Thoracic aorta (tissue), 2 donors: ENCODE measurements around the gene CAND2. TPM values are rescaled to one million over a fixed set of nuclear protein-coding genes. Genes with fewer than 3 reads are reported as not detected.
"Not testable (repeated sequence)": the region's sequence is repeated elsewhere in the genome, so short reads cannot be mapped to it uniquely, and the experiment has no call there.

Source experiments
- ATAC-seq: fragments of 150-250 bp; one replicate; pipeline ENCODE4 v1.8.0; 2017; ENCODE audit warnings: low read depth; ENCODE audit not compliant: insufficient number of reproducible peaks, low FRiP score
- DNase-seq: peaks from one replicate; pipeline ENCODE4 v3.0.0-alpha.2; 2020; ENCODE audit warnings: low spot score
- H3K27ac ChIP-seq, 2 donors: fragments of 200-600 bp; sonication (generic); 1 replicate in 1 of 2; 2 replicates in 1 of 2; pipeline ENCODE4 v1.5.1; 2016; ENCODE audit warnings: mild to moderate bottlenecking in 2 of 2, moderate library complexity in 2 of 2
- H3K27me3 ChIP-seq: fragments of 200-600 bp; sonication (generic); replicated peaks from 2 replicates; pipeline ENCODE4 v1.6.0; 2016; ENCODE audit warnings: mild to moderate bottlenecking; ENCODE audit not compliant: insufficient read depth
- H3K36me3 ChIP-seq: fragments of 200-600 bp; sonication (generic); one replicate; pipeline ENCODE4 v1.5.1; 2016
- H3K4me1 ChIP-seq, 2 donors: fragments of 200-600 bp; sonication (generic); 1 replicate in 1 of 2; 2 replicates in 1 of 2; pipeline versions ENCODE4 v1.5.1 to v1.6.0; 2016; ENCODE audit warnings: low read depth in 2 of 2, mild to moderate bottlenecking in 1 of 2; ENCODE audit not compliant: control insufficient read depth in 1 of 2
- H3K4me3 ChIP-seq: fragments of 200-600 bp; sonication (generic); 2 replicates; pipeline ENCODE4 v1.5.1; 2016; ENCODE audit warnings: mild to moderate bottlenecking
- H3K9me3 ChIP-seq: fragments of 200-600 bp; sonication (generic); 2 replicates; pipeline ENCODE4 v1.5.1; 2016
- CTCF ChIP-seq: fragments of 200-600 bp; sonication (generic); IDR thresholded peaks from one replicate; pipeline ENCODE4 v1.5.1; 2019; ENCODE audit warnings: antibody characterized with exemption
- total RNA-seq, 2 donors: library from RNA; depleted of rRNA; stranded (reverse); fragments of >200 nt; gene quantifications; one replicate each; pipeline versions ENCODE4 v1.1.0 to v1.2.3, GENCODE V29; 2016

The CAND2 gene
- total RNA-seq, 2 donors from 2014 or later, result 25.9 to 44.6 TPM

GRCh38 chr3:12777171-12777570 is 19.3 kb upstream of the CAND2 start:
- Histone ChIP-seq H3K27me3 (no peaks in the 10 kb centered on the region), H3K9me3 (no peaks in the 10 kb centered on the region), H3K4me3 (no peak overlapping the region), H3K27ac (no peak overlapping the region), H3K4me1 (no peaks in the 10 kb centered on the region), H3K36me3 (no peaks in the 10 kb centered on the region)
- no peak for TF ChIP-seq CTCF
- ATAC-seq (no peak), DNase-seq (no peak)

- Histone ChIP-seq H3K27me3 (no peaks in the 10 kb centered on the region), H3K36me3 (no peaks in the 10 kb centered on the region), H3K4me1 (no peaks in the 10 kb centered on the region), H3K4me3 (no peak overlapping the region), H3K9me3 (no peaks in the 10 kb centered on the region), H3K27ac (no peak overlapping the region)
- TF ChIP-seq CTCF, result no peak
- DNase-seq (no peak), ATAC-seq (no peak)
Measured at GRCh38 chr3:12780751-12781150, 15.7 kb upstream of the CAND2 start.

- Histone ChIP-seq H3K4me1 (no peaks in the 10 kb centered on the region), H3K9me3 (no peaks in the 10 kb centered on the region), H3K36me3 (no peaks in the 10 kb centered on the region), H3K4me3 (no peak overlapping the region), H3K27ac (no peak overlapping the region), H3K27me3 (no peaks in the 10 kb centered on the region)
- no peak for DNase-seq
- no peak for TF ChIP-seq CTCF
- ATAC-seq, result no peak
Measured at GRCh38 chr3:12782172-12782815, 14.2 kb upstream of the CAND2 start.

- no peak for ATAC-seq
- no peak overlapping the region for H3K4me3 ChIP-seq
Measured at GRCh38 chr3:12785096-12785495, 11.4 kb upstream of the CAND2 start.

GRCh38 chr3:12787346-12787745 is 9.1 kb upstream of the CAND2 start:
- not testable (repeated sequence) for H3K4me3 ChIP-seq, H3K4me1 ChIP-seq, H3K36me3 ChIP-seq, H3K27me3 ChIP-seq, ATAC-seq, H3K9me3 ChIP-seq, DNase-seq, H3K27ac ChIP-seq
- TF ChIP-seq CTCF, result peak; percentile 49

More at GRCh38 chr3:12785096-12785495, 11.4 kb upstream of the CAND2 start:
- no peak for DNase-seq
- Histone ChIP-seq H3K36me3 (no peaks in the 10 kb centered on the region), H3K9me3 (no peaks in the 10 kb centered on the region), H3K27ac (no peak overlapping the region), H3K4me1 (no peaks in the 10 kb centered on the region), H3K27me3 (no peaks in the 10 kb centered on the region)
- no peak for TF ChIP-seq CTCF

GRCh38 chr3:12787967-12788690 is 8.4 kb upstream of the CAND2 start:
- DNase-seq, H3K27me3 ChIP-seq, ATAC-seq, H3K4me3 ChIP-seq, H3K9me3 ChIP-seq, H3K36me3 ChIP-seq, H3K27ac ChIP-seq, H3K4me1 ChIP-seq: not testable (repeated sequence)
